ENCODE results near the gene SEPTIN12.

DNA sequence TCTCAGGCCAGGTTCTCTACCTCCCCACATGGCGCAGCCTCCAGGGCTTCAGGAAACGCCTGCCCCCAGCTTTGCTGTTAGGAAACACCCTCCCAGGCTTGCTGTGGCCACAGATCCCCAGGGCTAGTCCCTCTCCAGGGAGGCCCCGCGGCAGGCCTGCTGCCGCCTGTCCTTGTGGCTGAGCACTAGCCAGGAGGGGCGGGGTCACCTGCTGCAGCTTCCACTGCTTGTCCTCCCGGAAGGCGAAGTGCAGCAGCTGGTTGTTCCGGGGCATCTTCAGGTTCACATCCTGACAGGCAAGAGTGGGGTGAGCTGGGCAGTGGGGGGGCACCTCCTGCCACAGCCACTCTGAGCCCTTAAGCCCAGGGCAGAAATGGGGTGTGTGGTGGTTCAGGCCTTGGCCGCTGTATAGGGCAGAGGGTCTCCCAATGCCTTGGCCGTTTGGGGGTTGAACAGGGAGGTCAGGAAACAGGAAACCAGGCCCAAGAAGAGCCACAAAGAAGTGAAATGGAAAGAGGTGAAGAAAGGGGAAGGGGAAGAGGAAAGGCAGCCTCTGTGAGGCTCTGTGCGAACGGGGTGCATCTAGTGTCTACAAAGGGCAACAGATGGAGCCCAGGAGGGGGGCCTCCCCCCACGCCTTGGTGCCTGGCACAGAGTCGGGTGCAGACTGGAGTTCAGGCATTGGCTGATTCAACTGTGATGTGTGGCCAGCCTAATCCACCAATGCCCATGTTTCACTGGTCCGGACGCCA is 12.3 kb upstream of the SEPTIN12 start:
- no peak for TF ChIP-seq GATA2 (IDR thresholded peaks at IDR 0.05; ENCODE audit: low read depth, low read length)
- no peak for TF ChIP-seq GATA3 (IDR thresholded peaks at IDR 0.05; ENCODE audit: low read depth, low read length)
